Stimulated activated CD4-positive, alpha-beta T cell treated with anti-CD3 and anti-CD28 coated beads, Interleukin-4, amount 100 ng/mL, for 48 hours (primary cell): Measurements from ENCODE around the gene PLEKHA6.

Source experiments
- DNase-seq, 2 donors: peaks; one replicate each; pipeline ENCODE4 v3.0.0-alpha.2; 2020; ENCODE audit warnings: low read depth in 2 of 2

Gene PLEKHA6

DNA sequence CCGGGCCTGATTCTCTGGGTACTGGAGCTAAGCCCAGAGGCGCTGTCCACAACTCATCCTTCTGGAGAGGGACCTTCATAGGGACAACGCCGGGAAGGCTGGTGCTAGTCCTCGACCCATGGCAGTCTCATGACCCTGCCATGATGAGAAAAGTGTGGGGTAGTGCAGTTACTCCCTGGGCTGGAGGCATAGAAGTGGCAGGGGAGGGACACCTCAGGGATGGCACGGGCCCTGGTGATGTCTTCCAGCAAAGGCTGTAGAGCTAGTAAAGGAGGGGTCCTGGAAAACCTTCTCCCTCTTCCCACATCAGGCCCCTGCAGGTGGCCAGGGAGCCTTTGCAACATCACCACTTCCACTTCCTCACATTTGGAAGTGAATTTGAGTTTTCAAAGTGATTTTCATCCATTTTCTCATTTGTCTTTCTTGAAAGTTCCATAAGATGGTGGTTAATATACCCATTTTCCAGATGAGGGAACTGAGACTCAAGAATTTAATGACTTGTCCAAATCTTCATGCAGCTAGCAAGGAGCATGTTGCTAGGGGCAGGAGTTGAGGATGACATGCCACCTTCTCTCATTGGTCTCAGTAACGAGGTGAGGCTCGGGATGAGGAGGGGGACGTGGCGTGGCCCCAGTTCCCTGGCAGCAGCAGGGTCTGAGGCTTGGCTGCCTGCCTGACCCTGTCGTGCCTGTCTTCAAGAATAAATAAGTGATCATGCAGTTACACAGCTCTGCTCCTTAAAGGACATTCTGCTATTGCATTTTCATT is 142.7 kb downstream of the PLEKHA6 start:
- DNase-seq: no peak

DNA sequence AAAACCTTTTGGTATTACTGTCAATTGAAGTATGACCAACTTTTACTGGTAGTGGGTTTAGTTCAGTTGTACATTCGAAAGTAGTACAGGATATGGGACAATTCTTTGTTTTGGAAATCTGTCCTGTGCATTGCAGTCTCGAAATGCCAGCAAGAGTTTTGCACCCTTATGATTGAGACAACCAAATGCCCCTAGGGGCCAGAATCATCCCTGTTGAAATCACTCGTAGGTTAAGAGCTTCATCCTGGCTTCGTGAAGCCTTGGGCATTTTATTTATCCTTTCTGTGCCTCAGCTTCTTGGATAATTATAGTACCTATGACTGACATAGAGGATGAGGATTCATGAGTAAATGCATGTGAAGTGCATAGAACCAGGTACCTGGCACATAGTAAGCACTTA is 143.5 kb downstream of the PLEKHA6 start:
- no peak for DNase-seq

- DNase-seq: peak; percentile 26 to 34
Observed at GRCh38 chr1:204213668-204214662, 145.8 kb downstream of the PLEKHA6 start, which contains the start of gene GOLT1A. Gene GOLT1A (minus strand): TSS chr1:204213988. CDS start chr1:204213906, 82 bp downstream.

DNA sequence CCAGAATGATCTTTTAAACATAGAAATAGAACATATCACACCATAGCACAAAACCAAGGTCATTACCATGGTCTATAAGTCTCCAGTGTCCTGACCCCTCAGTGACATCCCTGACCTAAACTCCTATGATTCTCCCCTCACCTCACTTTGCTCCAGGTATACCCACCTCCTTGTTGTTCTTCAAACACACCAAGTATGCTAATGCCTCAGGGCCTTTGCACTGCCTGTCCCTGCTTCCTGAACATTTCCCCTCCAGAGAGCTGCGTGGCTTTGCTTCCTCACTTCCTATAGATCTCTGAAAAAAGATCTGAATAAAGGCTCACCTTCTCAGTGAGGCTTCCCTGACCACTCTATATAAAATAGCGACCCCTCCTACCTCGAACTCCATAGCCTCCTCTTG is 147.0 kb downstream of the PLEKHA6 start:
- no peak for DNase-seq

DNA sequence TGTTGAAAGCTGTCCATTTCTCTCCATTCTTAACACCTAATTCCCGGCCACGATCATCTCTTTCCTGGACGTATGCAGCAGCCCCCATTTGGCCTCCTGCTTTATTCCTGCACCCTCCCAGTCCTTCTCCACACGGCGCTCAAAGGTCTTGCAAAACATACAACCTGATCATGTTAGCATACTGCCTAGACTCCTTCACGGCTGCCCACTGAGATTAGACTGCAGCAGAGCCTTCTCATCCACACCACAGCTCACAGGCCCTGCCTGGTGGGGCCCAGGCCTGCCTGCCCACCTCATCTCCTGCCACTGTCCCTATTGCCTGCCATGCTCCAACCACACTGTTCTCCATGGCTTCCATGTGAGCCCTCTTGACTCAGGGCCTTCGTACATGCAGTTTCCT is 148.7 kb downstream of the PLEKHA6 start:
- DNase-seq: no peak

- DNase-seq: peak; percentile 70 to 82
Observed at GRCh38 chr1:204207136-204207616, 152.6 kb downstream of the PLEKHA6 start.

GRCh38 chr1:204206121-204206520 is 153.6 kb downstream of the PLEKHA6 start:
- no peak for DNase-seq

- DNase-seq: no peak
Observed at GRCh38 chr1:204205486-204205885, 154.2 kb downstream of the PLEKHA6 start.

GRCh38 chr1:204204944-204205343 is 154.8 kb downstream of the PLEKHA6 start:
- DNase-seq: no peak

GRCh38 chr1:204203206-204203767 is 156.4 kb downstream of the PLEKHA6 start:
- DNase-seq: no peak

DNA sequence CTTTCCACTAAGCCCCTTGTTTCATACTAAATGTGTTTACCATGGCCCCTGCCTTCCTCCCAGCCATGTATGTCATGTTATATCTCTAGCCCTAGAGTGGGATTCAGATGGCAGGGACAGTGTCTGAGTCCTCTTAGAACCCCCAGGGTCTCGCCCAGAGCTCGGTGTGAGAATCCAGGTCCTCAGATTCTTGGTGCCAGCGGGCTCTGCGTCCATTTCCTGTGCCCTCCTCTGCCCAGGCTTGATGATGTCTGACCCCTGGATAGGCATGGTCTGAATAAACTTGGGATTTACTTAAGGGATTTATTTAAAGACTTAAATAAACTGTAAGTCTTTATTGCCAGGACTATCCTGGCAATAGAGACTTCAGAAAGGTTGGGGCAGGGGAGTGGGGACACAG is 157.2 kb downstream of the PLEKHA6 start:
- DNase-seq: no peak

GRCh38 chr1:204201348-204202040 is 158.2 kb downstream of the PLEKHA6 start:
- no peak for DNase-seq

GRCh38 chr1:204199579-204199978 is 160.2 kb downstream of the PLEKHA6 start:
- no peak for DNase-seq

- no peak for DNase-seq
Observed at GRCh38 chr1:204198348-204199340, 161.1 kb downstream of the PLEKHA6 start.

GRCh38 chr1:204197068-204197467 is 162.7 kb downstream of the PLEKHA6 start:
- DNase-seq: no peak

- DNase-seq: no peak
Observed at GRCh38 chr1:204196068-204196795, 163.5 kb downstream of the PLEKHA6 start, which contains the start of gene KISS1. Gene KISS1 (minus strand): TSS chr1:204196491. CDS start chr1:204192876, 3,615 bp downstream.

- DNase-seq: no peak
Observed at GRCh38 chr1:204194771-204195170, 165.0 kb downstream of the PLEKHA6 start.

GRCh38 chr1:204194080-204194479 is 165.6 kb downstream of the PLEKHA6 start:
- no peak for DNase-seq

DNA sequence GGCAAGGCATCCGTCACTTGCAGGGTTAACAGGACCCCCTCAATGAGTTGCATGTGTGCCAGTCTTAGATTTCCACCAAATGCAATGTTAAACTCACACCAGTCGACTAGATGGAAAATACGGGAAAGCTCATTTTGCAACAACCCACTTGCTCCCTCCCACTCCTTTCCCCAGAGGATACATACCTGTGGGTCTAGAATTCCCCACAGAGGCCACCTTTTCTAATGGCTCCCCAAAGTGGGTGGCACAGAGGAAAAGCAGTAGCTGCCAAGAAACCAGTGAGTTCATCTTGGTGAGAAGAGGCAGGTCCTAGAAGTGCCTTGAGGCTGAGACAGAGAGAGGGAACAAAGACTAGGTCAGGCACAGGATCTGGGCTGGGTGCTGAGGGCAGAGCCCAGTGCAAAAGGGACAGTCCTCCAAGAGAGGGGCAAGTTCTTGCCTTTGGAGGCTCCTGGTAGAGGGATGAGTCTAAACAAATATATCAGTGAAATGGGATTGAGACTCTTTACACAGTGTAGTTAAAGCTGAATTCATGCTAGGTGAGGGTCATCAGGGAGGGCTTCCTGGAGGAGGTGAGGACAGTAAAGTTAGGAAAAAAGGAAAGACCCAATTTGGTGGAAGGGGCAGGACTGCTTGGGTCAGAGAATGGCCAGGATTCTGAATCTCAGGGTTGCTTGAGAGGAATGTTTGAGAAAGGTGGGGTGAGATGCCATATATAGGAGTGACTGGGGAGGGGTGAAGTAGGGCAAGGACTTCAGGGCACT is 167.0 kb downstream of the PLEKHA6 start:
- no peak for DNase-seq
